NCI-H2196 (cell line): Measurements from ENCODE around the gene DHX40.
"Not testable (repeated sequence)": the region's sequence is repeated elsewhere in the genome, so short reads cannot be mapped to it uniquely, and the experiment has no call there.

Experiments
- DNase-seq: peaks from one replicate; lab custom pipeline; 2025; ENCODE audit not compliant: unreplicated experiment; lab: John Stamatoyannopoulos, UW

DHX40 gene, protein sequence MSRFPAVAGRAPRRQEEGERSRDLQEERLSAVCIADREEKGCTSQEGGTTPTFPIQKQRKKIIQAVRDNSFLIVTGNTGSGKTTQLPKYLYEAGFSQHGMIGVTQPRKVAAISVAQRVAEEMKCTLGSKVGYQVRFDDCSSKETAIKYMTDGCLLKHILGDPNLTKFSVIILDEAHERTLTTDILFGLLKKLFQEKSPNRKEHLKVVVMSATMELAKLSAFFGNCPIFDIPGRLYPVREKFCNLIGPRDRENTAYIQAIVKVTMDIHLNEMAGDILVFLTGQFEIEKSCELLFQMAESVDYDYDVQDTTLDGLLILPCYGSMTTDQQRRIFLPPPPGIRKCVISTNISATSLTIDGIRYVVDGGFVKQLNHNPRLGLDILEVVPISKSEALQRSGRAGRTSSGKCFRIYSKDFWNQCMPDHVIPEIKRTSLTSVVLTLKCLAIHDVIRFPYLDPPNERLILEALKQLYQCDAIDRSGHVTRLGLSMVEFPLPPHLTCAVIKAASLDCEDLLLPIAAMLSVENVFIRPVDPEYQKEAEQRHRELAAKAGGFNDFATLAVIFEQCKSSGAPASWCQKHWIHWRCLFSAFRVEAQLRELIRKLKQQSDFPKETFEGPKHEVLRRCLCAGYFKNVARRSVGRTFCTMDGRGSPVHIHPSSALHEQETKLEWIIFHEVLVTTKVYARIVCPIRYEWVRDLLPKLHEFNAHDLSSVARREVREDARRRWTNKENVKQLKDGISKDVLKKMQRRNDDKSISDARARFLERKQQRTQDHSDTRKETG

DNA sequence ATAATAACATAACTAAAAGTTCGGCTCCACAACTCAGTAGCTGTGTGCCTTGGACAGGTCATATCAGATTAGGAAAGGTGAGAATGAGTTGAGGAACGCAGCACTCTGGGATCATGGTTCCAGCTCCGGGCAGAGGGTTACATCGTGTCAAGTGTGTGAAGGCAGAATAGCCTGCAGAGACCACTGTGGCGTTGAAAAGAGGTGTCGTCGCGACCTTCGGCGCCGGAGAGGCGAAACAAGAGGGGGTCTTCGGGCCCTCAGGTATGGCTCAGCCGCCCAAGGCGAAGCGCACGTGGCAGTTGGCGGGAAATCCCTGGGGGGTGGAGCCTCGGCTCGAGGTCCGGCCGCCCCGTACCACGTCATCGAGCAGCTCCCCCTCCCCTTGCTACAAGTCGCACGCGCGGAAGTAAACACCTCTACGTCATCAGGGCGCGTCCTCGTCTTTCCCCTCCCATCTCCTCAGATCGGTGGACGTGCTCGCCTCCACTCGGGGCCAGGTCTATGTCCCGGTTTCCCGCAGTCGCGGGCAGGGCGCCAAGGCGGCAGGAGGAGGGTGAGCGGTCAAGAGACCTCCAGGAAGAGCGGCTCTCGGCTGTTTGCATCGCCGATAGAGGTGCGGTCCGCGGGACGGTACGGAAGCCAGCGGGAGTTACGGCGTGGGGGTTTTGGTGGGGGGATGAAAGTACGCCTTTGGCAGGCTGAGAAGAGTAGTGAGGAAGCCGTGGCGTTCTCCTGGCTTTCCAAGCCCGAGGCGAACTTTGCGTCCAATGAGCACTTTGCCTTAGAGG, at the start of gene DHX40:
Gene DHX40 (plus strand): TSS at position 440 of the 788 bp plus-strand sequence. CDS start 62 bp downstream, at position 502.
- DNase-seq, result peak; percentile 97

DNA sequence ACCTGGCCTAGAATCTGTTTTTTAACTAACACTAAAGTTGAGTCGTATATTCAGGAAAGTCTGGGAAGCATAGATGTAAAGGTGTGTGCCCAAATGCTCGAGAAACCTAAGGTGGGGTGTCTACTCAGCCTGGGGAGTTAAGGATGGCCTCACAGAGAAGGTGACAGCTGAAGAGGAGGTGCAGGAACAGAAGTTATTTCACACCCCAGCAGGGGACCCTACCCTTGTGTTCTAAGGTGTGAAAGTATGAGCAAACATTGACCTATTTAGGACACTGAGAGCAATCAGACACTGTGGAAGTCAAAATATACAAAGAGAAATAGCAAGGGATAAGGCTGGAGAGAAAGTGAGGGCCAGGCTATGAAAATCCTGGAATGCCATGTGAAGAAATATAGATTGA, 49.0 kb upstream of the DHX40 start:
- no peak for DNase-seq

DNA sequence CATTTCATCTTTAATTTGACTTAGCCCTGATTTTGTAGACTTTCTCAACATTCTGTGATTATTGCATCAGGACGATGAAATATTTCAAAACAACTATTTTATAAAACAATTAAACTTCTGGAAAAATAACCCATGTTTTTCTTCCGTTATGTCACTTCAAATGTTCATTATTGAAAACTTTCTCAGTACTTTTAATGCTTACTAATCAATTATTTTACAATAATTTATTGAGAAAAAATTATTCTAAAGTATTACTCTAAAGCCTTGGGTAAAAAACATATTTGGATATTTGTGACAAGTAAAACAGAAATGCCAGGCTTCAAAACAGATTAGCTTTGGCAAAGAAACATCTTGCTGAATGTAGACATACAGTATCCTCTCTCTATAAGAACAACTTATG, 46.3 kb upstream of the DHX40 start:
- DNase-seq, result no peak

DNA sequence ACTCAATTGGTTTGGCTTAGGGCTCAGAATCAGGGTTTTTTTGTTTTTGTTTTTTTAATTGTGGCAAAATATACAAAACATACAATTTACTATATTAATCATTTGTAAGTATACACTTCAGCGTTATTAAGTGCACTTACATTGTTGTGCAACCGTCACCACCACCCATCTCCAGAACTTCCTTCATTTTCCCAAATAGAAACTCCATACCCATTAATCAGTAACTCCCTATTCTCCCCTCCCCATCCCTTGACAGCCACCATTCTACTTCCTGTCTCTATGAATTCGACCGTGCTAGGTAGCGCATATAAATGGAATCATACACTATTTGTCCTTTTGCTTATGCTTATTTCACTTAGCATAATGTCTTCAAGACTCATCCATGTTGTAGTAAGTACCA, 45.2 kb upstream of the DHX40 start:
- DNase-seq, result no peak

DNA sequence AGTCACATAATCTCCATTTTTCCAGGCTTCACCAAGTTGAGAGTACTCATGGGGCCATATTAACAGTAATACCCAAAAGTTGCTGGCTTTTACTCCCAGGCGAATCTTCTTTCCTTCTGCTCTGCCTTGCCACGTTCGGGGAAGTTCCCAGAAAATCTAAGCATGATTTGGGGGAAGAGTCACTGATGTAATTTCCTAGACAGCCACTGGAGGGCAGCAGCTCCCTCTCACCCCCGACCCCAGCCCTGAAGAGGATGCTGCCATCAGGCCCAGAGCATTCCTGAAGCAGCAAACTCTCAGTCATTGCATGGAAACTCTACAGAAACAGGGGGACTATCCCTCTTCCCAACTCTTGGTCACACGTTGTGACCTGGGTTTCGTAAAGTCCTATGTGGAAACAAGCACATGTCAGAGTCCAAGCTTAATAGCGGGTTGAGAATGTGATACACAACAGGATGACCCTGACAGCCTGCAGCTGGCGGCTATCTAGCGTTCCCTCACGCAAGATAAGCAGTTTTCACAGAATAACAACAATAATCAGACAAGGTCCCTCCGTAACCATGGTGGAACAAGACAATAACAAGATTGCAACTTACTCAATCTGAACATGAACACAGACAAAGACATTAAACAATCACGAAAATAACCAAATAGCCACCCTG, 43.8 kb upstream of the DHX40 start:
- peak; percentile 63 for DNase-seq

DNA sequence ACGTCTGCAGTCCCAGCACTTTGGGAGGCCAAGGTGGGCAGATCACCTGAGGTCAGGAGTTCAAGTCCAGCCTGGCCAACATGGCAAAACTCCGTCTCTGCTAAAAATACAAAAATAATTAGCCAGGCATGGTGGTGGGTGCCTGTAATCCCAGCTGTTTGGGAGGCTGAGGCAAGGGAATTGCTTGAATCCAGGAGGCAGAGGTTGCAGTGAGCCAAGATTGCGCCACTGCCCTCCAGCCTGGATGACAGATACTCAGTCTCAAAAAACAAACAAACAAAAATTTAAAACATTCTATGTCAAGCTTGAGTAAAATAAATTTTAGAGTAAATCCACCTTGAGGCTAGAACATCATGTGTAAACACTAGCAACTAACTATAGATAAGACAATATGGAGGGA, 40.5 kb upstream of the DHX40 start:
- DNase-seq, result not testable (repeated sequence)

DNA sequence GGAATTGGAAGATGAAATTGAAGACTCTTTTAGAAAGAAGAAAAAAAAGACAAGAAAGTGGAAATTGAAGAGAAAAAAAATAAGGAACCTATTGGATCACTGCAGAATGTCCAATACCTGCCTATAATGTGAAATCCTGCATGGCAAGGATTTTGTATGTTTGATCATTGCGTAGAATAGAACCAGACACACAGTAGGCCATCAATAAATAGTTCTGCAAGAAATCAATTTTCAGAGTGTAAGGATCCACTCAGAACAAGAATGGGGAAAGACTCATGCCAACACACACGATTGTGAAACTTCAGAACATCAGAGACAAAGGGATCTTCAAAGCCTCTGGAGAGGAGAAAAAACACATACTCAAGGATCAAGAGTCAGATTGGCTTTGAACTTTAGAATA, 39.7 kb upstream of the DHX40 start:
- DNase-seq, result no peak

DNA sequence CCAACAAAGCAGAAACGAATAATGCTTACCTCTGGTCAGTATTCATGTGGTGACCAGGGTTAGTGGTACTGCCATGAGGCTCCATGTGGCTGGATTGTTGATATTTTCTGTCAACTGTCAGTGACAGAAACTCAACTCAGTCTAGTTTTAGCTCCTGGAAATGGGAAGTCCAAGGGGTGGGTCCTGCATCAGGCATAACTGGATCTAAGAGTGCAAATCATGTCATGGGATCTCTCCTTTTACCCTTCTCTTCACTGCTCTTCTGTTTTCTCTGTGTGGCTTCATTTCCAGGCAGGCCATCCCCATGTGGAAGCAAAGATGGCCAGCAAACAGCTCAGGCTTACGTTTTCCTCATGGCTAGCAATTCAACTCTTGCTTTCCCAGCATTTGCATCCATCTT, 39.0 kb upstream of the DHX40 start:
- no peak for DNase-seq

DNA sequence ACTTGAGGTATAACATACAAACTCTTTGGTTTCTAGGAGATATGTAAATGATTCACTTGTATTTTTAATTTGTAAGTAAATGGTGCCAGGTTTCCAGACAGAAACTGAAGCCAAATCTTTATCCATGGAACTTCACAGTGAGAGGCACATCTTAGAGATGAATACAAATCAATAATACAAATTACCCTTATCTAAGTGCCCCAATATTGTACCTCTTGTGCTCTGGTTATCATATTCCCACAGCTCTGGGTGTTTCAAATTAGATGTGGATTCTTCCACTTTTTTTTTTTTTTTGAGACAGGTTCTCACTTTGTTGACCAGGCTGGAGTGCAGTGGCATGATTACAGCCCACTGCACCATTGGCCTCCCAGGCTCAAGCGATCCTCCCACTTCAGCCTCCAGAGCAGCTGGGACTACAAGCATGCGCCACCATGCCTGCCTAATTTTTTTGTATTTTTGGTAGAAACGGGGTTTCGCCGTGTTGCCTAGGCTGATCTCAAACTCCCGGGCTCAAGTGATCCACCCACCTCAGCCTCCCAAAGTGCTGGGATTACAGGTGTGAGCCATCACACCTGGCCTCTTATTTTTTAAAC, 38.0 kb upstream of the DHX40 start:
- no peak for DNase-seq

DNA sequence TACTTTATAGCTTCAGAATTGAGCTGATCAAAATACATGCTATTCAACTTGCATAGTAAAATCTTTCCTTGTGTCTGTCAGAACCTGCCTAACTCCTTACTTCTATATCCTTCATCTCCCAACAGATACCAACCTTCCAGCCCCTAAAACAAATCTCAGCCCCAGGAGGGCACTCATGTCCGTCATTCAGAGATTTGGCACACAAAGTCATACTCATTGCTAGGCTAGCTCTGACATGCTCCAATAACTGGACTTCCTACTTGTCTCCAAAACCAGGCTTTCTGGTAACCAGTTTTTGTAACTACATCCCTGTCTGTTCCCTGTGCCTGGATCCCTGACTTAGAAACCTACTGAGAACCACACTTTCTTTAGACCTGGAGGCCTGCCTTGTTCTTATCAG, 37.5 kb upstream of the DHX40 start:
- no peak for DNase-seq

DNA sequence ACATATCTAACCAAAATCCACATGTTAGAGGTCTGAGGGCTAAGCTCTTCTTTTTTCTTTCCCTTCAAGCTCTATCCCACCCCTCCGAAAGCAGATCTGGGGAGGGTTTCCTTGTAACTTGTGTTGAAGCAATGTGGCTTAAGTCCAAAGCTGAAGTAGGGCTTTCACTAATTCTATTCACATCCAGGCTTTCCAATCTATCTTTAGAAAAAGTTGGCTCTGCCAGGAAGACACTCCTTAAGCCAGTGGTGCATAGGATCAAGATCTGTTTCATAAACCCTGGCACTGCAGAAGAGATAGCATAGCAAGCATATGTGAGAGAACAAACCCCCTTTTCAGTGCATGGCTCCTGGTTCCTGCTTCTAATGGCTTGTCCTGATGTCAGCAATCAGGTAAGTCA, 34.9 kb upstream of the DHX40 start:
- DNase-seq, result no peak

DNA sequence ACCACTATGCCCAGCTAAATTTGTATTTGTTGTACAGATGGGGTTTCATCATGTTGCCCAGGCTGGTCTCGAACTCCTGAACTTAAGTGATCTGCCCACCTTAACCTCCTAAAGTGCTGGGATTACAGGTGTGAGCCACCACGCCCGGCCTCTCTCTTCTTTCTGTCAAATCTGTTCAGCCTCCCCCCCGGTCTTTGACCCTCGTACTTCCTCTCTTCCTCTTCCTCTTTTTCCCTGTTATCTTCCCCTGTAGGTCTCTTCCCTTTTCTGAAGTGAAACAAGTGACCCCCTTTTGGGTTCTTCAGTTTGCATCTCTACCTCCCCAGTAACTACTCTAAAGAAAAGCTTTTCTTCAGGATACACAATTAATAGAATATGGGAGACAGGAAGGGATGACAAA, 31.7 kb upstream of the DHX40 start:
- no peak for DNase-seq

DNA sequence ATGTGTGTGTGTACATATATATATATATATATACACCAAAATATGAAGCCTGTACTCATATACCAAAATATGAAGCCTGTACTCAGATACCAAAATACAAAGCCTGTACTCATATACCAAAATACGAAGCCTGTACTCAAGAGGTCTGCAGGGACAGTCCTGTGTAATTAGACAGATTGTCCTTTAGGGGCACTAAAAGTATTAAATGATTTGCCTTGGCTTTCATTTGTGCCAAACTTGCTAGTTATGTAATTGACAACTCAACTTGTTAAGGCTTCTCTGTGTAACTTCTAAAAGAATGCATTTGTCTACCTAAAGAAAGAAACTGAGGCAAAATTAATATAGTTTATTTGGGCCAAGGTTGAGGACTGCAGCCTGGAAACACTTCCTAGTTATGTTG, 30.8 kb upstream of the DHX40 start:
- DNase-seq, result peak; percentile 6

DNA sequence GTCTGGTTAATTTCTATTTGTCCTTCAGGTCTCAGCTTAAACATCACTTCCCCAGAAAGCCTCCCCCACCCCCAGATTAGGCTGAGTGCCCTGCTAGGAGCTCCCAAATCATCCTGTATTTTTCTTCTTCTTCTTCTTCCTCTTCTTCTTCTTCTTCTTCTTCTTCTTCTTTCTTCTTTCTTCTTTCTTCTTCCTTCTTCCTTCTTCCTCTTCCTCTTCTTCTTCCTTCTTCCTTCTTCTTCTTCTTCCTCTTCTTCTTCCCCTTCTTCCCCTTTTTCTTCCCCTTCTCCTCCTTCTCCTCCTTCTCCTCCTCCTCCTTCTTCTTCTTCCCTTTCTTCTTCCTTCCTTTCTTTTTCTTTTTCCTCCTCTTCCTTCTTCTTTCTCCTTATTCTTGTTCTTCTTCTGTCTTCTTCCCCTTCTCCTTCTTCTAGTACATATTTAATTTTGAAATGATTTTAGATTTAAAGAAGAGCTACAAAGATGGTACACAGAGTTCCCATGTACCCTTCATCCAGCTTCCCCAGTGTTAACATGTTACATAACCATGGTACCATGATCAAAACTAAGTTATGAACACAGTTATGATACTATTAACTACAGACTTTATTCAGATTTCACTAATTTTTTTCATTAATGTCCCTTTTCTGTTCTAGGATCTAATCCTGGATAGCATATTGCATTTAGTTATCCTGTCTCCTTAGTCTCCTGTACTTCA, 27.1 kb upstream of the DHX40 start:
- no peak for DNase-seq

DNA sequence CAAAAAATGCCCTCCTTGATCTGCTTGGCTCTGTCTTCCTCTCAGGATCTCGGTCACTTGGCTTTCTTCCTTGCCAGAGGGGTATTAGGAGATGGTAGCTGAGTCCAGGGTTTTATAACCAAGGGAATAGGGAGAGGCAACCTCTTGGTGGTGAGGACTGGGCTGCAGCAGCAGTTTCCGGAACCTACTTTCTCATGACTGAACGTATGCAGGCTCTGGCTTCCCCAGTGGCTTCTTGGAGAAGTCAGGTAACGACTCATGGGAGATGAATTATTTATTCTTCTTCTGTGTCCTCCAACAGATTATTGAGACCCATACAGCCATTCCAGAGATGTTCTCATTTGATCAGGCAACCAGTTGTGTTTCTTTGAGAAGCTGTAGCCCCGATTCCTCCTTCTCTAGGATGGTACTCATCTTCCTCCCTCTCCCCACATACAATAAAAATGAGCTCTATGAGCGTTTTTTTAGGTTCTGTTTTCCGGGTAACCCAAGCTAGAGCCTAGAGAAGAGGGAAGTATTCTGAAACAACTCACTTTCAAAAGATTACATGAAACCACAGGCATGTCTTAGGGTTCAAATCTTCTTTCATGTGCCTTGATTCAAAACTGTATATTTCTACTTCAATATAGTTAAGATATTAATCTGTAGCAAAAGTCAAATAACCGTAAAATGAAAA, 22.3 kb upstream of the DHX40 start:
- DNase-seq, result no peak

DNA sequence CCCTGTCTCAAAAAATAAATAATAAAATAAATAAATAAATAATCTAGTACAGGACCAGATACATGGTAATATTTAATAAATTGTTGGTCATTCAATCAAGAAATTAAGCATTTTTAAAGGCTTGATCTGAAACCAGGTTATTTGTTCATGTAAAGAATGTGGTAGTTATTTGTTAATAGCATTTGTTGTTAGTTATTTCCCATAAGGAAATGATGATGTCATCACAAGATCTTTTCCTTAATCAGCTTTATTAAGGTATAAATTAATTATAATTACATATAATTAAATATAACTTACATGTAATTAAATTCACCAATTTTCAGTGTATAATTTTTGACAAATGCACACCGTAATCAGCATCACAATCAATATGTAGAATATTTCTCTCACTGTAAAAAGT, 19.5 kb upstream of the DHX40 start:
- DNase-seq, result no peak

DNA sequence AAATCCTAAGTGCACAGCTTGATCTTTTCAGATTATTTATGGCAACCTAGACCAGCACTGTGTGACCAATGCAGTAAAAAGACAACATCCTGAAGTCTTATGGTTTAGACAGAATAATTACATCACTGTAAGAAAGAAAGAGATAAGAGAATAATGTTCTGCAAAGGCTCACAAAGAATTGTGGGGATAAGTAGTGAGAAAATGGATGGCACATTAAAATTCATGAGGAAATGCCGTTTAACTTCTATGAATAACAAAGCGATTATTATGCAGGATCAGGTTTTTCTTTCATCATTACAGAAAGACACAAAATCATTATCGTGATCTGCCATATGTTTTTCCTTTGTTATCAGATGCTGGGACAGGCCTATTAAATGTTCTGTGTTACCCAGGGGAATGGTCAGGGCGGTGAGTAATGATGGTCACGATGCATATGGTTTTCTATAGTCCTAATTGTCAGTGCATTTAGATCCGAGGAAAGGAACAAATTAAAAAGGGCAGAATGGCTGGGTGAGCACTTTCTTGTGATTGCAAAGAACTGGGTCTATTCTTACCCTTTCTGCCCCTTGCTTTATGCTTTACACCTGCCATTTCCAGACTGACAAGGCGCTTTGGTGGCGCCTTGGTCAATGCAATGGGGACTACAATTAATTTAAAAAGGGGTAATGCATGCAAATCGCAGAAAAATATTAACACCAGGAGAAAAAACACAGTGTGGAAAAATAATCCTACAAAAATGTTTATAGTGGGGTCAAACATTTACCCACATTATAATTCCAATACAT, 18.1 kb upstream of the DHX40 start:
- no peak for DNase-seq

DNA sequence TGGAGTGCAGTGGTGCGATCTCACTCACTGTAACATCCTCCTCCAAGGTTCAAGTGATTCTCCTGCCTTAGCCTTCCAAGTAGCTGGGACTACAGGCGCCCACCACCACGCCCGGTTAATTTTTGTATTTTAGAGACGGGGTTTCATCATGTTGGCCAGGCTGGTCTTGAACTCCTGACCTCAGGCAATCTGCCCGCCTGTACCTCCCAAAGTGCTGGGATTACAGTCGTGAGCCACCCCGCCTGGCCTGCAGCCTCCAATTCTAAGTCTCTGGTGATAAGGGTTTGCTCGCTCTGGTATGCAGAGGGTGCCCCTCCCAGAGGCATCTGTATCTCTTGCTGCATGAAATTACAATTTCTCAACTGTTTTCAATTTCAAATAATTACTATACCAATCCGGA, 16.4 kb upstream of the DHX40 start:
- DNase-seq, result not testable (repeated sequence)

DNA sequence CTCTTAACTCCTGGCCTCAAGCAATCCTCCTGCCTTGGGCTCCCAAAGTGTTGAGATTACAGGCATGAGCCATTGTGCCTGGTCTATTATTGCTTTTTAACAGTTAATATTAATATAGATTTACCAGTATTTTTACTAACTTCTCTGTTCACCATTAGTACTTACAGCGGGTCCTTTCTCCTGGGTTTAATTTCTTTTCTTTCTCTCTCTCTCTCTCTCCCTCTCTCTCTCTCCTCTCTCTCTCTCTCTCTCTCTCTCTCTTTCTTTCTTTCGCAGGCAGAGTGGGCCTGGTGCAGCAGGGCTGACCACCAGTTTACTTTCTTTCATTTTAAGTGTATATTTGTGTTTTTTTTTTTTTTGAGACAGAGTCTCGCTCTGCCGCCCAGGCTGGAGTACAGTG, 14.7 kb upstream of the DHX40 start:
- DNase-seq, result no peak
